GM18873 (cell line): Measurements from ENCODE around the gene CYBC1.

Source experiments
- ATAC-seq: cut with Tn5 transposase; IDR thresholded peaks from one replicate; pipeline ENCODE4 v1.9.1; 2021; ENCODE audit warnings: mild to moderate bottlenecking, moderate library complexity, moderate number of reproducible peaks; ENCODE audit not compliant: unreplicated experiment, low FRiP score

The CYBC1 gene

DNA sequence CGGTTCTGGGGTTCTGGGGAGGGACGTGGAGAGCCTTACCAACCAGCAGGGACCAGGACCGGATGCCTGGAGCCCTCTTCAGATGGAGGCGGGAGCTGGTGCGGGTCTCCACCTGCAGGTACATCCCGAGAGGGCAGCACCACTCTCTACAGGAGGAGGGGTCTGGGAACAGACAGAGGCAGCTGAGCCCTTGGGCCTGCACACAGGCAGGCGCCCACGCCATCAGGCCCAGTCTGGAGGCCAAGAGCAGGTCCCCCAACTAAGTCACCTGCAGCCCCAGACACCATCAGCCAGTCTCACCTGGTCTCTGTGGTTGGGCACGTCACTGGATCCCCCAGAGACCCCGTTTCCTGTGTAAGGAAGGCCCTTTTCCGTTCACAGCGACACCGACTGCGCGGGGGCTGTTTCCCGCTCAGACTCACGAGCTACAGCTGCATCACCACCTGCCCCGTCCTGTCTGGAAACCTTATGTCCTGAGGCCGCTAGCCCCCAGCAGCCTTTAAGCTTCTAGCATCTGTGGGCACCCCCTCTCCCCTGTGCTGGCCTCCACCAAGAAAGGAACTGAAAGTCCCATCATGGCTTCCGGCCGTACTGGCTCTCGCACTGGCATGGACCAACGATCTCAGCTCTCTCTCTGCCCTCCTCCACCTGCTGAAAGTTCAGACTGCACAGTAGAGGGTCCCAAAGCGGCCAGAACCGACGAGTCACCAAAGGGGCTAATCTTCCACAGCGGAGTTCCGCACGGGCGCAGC is 1.2 kb downstream of the CYBC1 start:
- ATAC-seq = peak; percentile 51

GRCh38 chr17:82447876-82448275 is 2.7 kb downstream of the CYBC1 start:
- no peak for ATAC-seq

- ATAC-seq = no peak
These were observed 3.9 kb downstream of the CYBC1 start for GRCh38 chr17:82446649-82447048.

GRCh38 chr17:82446124-82446523 is 4.4 kb downstream of the CYBC1 start:
- no peak for ATAC-seq

- no peak for ATAC-seq
These were observed 5.0 kb downstream of the CYBC1 start for GRCh38 chr17:82445542-82445941.

- ATAC-seq = no peak
These were observed 5.5 kb downstream of the CYBC1 start for GRCh38 chr17:82444941-82445521.

DNA sequence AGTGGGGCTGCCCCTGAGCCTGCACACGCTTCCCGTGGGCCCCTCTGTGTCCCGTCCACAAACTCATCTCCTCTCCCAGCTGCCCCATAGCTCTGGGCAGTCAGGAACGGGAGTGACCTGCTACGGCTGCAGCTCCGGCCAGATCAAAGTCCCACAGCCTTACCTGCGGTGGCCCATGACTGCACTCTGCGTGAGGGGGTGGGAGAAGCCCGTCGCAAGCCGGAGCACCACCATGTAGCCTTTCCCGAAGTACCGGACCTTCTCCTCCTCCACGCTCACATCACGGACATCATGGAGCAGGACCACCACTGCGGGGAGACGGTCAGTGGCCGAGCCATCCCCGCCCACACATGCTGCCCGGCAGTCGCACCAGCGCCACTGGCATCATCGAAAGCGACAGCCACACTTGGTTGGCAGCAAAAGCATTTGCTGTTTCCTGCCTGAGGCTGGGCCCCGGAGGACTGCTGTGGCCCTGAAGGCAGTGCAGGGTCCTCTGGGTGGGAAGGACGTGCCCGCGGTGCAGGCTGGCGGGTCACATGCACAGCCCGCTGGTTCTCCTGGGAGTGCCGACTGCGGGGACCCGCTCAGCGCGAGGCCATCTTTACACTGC is 6.2 kb downstream of the CYBC1 start:
- ATAC-seq = no peak

DNA sequence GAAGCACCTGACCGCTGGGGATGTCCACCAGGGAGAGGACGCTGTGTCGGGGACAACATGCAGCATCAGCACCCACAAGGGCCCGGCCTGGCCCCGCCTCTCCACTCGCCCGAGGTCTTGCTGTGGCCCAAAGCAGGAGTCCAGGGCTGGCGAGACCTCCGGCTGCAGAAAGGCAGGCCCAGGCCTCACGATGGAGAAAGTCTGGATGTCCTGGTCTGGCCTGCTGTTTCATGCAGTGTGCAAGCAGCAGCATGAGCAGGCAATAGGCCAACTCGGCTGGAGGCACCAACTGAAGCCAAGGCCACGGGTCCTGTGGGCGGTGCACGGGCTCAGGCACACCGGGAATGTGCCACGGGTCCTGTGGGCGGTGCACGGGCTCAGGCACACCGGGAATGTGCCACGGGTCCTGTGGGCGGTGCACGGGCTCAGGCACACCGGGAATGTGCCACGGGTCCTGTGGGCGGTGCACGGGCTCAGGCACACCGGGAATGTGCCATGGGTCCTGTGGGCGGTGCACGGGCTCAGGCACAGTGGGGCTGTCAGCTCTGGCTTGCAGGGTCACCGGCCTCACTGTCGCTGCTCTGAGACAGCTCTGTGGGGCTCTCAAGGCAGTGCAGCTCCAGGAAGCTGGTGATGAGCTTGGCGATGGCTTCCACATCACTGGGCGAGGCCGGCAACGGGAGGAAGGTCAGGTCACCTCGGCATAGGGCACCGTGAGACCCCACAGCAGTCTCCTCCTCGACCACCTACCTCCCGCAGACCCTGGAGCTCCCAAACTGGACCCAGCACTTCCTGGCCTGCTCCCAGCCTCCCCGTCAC is 6.9 kb downstream of the CYBC1 start:
- no peak for ATAC-seq

DNA sequence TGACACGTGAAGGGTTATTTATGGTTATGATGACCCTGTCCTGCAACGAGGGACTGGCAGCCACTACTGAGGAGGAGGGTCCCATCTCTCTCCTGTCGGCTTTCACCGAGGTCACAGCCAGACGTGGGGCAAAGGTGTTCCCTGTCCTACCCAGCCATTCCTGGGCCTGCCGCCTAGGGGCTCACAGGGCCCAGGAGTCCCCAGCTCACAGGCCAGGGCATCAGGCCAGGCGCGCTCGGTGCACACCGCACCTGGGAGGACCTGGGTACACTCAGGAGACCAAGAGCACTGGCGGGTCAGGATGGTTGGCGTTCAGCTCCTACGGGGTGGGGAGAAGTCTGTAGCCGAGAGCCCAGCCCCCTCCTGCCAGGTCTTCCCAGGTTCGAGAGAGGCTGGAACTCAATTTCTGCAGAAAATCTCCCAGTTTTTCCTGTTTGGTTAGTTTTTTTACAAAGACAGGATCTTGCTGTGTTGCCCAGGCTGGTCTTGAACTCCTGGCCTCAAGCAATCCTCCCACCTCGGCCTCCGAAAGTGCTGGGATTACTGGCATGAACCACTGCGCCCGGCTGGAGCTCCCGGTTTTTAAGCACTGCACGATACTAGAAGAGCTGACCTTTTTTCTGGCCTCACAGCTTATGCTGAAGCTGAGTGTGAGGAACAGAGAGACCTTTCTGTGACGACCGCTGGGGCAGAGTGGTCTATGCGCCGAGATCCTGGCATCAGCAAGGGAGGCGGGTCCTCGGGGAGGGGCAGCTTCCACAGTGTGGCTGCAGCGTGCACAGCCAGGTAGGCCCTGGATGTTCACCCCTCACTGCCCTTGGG is 7.7 kb downstream of the CYBC1 start:
- no peak for ATAC-seq

- ATAC-seq = no peak
These were observed 8.7 kb downstream of the CYBC1 start for GRCh38 chr17:82441691-82442487.

GRCh38 chr17:82440991-82441627 is 9.4 kb downstream of the CYBC1 start:
- ATAC-seq = no peak

DNA sequence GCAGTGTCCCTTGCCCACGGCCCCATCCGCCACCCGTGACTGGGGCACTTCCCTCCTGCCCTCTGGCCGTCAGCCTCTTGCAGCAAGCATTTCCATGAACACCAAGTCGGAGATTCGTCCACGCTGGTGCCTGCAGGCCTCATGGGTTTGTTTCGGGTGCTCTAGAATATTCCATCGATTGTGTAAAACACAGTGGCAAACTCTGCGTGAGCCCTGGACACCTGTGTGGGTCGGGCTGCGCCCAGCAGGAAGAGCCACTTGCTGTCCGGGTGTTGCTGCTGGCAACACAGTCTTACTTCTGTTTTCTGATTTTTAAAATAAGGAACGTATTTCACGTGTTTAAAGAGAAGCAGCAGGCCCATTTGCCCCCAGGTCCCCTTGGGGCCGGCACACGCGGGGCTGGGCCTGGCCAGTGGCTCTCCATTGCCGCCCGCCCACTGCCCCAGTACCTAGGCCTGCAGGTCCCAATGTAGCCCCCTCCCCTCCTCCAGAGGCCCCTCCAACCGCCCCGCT is 10.0 kb downstream of the CYBC1 start:
- no peak for ATAC-seq

GRCh38 chr17:82439829-82440365 is 10.7 kb downstream of the CYBC1 start:
- ATAC-seq = no peak

GRCh38 chr17:82439194-82439828 is 11.2 kb downstream of the CYBC1 start:
- ATAC-seq = no peak

GRCh38 chr17:82438401-82439193 is 12.0 kb downstream of the CYBC1 start:
- no peak for ATAC-seq

DNA sequence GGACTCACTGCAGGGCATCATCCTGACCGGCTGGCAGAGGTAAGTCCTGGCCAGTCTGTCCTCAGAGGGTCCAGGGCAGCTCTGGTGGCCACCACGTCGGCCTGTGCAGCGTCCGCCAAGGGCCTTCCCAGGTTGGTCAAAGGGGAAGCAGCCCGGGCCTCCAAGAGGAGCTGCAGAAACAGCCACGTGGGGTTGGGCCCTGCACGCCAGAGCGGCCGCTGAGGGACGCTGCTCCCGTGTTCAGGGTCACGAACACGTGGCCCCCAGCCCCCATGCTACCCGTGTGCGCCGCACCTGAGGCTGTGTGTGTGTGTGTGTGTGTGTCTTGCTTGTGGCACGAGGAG is 13.3 kb downstream of the CYBC1 start:
- ATAC-seq = no peak

DNA sequence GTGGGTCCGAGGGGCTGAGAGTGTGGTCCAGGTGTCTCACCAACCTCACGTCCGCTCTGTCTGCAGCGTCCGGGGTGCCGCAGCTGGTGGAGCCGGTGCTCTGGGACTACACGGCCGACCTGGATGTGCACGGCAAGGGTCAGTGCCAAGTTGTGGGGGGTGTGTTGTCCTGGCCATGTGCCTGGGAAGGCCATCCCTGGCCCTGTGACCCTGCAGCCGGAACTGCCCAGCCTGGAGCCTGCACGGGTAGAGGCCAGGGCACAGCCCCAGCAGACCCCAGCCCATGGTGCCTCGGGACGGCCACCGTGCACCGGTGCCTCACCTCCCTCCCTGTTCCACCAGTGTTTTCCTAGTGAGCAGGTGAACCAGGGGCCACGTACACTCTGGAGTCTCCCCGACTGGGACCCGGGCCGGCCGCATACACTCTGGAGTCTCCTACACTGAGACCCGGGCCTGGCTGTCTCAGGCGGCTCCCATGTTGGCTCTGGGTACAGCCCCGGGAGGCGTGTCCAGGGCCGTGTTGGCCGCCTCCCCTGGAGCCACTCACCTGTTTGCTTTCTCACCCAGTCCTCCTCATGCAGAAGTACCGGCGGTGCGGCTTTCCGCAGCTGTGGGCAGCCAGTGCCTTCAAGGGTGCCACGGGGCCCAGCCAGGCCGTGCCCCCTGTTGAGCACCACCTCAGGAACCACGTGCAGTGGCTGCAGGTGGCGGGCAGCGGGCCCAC is 13.8 kb downstream of the CYBC1 start:
- no peak for ATAC-seq
